Measurements from ENCODE around the gene KCNA5. TPM values are rescaled to one million over a fixed set of nuclear protein-coding genes. Genes with fewer than 3 reads are reported as not detected.

KCNA5 gene
- total RNA-seq, 1 experiment from 2014 or later: not detected

DNA sequence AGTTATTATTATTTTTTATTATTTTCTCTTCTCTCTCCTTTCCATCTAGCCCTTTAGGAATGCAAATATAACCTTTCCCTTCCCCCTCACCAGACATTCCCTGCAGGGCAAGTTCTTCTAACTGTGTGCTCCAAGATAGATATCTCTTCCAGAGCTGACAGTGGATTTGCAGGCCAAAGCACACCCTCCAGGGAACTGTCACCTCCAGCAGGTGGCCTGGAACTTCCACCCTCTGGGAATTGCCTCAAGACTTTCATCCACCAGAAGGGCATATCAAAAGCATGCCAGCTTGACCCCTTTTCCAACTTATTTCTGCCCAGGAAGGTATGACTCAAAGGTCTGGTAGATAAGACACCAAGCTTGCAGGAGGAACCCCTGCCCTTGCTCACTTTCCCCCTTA lies 13.6 kb upstream of the KCNA5 start:
- no peak for ATAC-seq
- Histone ChIP-seq H3K27ac (ENCODE audit: low read length) (no peak overlapping the region), H3K9me3 (ENCODE audit: low read length) (no peaks in the 10 kb centered on the region), H4K20me1 (ENCODE audit: low read length) (no peaks in the 10 kb centered on the region), H3K4me3 (ENCODE audit: low read length) (no peak overlapping the region), H3F3A (ENCODE audit: low read length, unreplicated experiment) (no peaks in the 10 kb centered on the region), H3K9ac (ENCODE audit: low read length) (no peak overlapping the region), H3K9me2 (replicated peaks; ENCODE audit: low read length) (no peaks in the 10 kb centered on the region), H3K36me3 (ENCODE audit: low read depth, low read length) (no peaks in the 10 kb centered on the region), H3K79me2 (ENCODE audit: low read length) (no peaks in the 10 kb centered on the region), H2AFZ (ENCODE audit: low read length) (no peak overlapping the region), H3K27me3 (ENCODE audit: low read length) (no peaks in the 10 kb centered on the region), H3K4me2 (ENCODE audit: low read length) (no peak overlapping the region), H3K4me1 (ENCODE audit: insufficient read depth, low read length) (no peaks in the 10 kb centered on the region)
- BruUV-seq (replicated peaks): no TSS peak
- no peak for DNase-seq
- TF ChIP-seq EZH2phosphoT487 (IDR thresholded peaks at IDR 0.05; ENCODE audit: borderline replicate concordance, low read length) (no peak), EZH2 (IDR thresholded peaks at IDR 0.05; ENCODE audit: low read length, unreplicated experiment) (no peak)
- TF ChIP-seq, protein P1, sequence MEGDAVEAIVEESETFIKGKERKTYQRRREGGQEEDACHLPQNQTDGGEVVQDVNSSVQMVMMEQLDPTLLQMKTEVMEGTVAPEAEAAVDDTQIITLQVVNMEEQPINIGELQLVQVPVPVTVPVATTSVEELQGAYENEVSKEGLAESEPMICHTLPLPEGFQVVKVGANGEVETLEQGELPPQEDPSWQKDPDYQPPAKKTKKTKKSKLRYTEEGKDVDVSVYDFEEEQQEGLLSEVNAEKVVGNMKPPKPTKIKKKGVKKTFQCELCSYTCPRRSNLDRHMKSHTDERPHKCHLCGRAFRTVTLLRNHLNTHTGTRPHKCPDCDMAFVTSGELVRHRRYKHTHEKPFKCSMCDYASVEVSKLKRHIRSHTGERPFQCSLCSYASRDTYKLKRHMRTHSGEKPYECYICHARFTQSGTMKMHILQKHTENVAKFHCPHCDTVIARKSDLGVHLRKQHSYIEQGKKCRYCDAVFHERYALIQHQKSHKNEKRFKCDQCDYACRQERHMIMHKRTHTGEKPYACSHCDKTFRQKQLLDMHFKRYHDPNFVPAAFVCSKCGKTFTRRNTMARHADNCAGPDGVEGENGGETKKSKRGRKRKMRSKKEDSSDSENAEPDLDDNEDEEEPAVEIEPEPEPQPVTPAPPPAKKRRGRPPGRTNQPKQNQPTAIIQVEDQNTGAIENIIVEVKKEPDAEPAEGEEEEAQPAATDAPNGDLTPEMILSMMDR (conservative IDR thresholded peaks at IDR 0.05; ENCODE audit: low read depth, low read length): no peak
- POLR2A ChIA-PET (ENCODE audit: unreplicated experiment): no interaction called here
- CTCF ChIA-PET: no interaction called here
- intact Hi-C loops (cut with micrococcal nuclease): no loop called here

DNA sequence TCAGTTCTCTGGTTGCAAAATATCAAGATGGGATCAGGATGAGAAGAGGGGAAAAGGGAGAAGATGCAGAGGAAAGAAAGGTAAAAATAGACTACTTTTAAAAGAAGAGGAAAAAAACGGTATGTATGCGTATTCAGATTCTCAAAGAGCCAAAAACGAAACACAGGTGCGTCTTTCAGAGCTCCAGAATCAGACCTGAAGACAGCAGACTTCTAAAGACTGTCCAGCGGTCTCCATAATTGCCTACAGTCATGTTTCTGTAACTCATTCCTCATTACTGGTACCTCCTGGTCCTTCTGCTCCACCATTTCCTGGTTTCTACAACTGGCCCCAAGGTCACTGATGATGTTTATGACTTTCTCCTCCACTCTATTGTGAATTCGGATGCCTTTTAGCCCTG lies 12.4 kb upstream of the KCNA5 start:
- ChIA-PET CTCF (no interaction called here), POLR2A (ENCODE audit: unreplicated experiment) (no interaction called here)
- Histone ChIP-seq H3K27me3 (ENCODE audit: low read length) (no peaks in the 10 kb centered on the region), H3K79me2 (ENCODE audit: low read length) (no peaks in the 10 kb centered on the region), H3K9ac (ENCODE audit: low read length) (no peak overlapping the region), H3K36me3 (ENCODE audit: low read depth, low read length) (no peaks in the 10 kb centered on the region), H3K4me3 (ENCODE audit: low read length) (no peak overlapping the region), H3K9me2 (replicated peaks; ENCODE audit: low read length) (no peaks in the 10 kb centered on the region), H3F3A (ENCODE audit: low read length, unreplicated experiment) (no peaks in the 10 kb centered on the region), H3K9me3 (ENCODE audit: low read length) (no peaks in the 10 kb centered on the region), H4K20me1 (ENCODE audit: low read length) (no peaks in the 10 kb centered on the region), H2AFZ (ENCODE audit: low read length) (no peak overlapping the region), H3K27ac (ENCODE audit: low read length) (no peak overlapping the region), H3K4me1 (ENCODE audit: insufficient read depth, low read length) (no peaks in the 10 kb centered on the region), H3K4me2 (ENCODE audit: low read length) (no peak overlapping the region)
- TF ChIP-seq EZH2 (IDR thresholded peaks at IDR 0.05; ENCODE audit: low read length, unreplicated experiment) (no peak), EZH2phosphoT487 (IDR thresholded peaks at IDR 0.05; ENCODE audit: borderline replicate concordance, low read length) (no peak)
- TF ChIP-seq, protein P1 (conservative IDR thresholded peaks at IDR 0.05; ENCODE audit: low read depth, low read length): no peak
- ATAC-seq (no peak), DNase-seq (no peak)
- no TSS peak for BruUV-seq (replicated peaks)
- intact Hi-C loops (cut with micrococcal nuclease): no loop called here

GRCh38 chr12:5031958-5032357 lies 11.7 kb upstream of the KCNA5 start:
- Histone ChIP-seq H3K9ac (ENCODE audit: low read length) (no peak overlapping the region), H3K9me3 (ENCODE audit: low read length) (no peaks in the 10 kb centered on the region), H3K79me2 (ENCODE audit: low read length) (no peaks in the 10 kb centered on the region), H2AFZ (ENCODE audit: low read length) (no peak overlapping the region), H3K4me3 (ENCODE audit: low read length) (no peak overlapping the region), H3K36me3 (ENCODE audit: low read depth, low read length) (no peaks in the 10 kb centered on the region), H3K27me3 (ENCODE audit: low read length) (no peaks in the 10 kb centered on the region), H3K27ac (ENCODE audit: low read length) (no peak overlapping the region), H3K9me2 (replicated peaks; ENCODE audit: low read length) (no peaks in the 10 kb centered on the region), H3F3A (ENCODE audit: low read length, unreplicated experiment) (no peaks in the 10 kb centered on the region), H3K4me2 (ENCODE audit: low read length) (no peak overlapping the region), H4K20me1 (ENCODE audit: low read length) (no peaks in the 10 kb centered on the region), H3K4me1 (ENCODE audit: insufficient read depth, low read length) (no peaks in the 10 kb centered on the region)
- no peak for ATAC-seq
- no peak for DNase-seq
- intact Hi-C loops (cut with micrococcal nuclease): no loop called here
- POLR2A ChIA-PET (ENCODE audit: unreplicated experiment): no interaction called here
- CTCF ChIA-PET: no interaction called here
- BruUV-seq (replicated peaks): no TSS peak
- TF ChIP-seq, protein P1 (conservative IDR thresholded peaks at IDR 0.05; ENCODE audit: low read depth, low read length): no peak
- no peak for TF ChIP-seq EZH2phosphoT487 (IDR thresholded peaks at IDR 0.05; ENCODE audit: borderline replicate concordance, low read length)
- no peak for TF ChIP-seq EZH2 (IDR thresholded peaks at IDR 0.05; ENCODE audit: low read length, unreplicated experiment)
